Mucosa of descending colon (tissue), 3 donors: Measurements from ENCODE around the gene TBL1X. TPM values are rescaled to one million over a fixed set of nuclear protein-coding genes. Genes with fewer than 3 reads are reported as not detected.

ENCODE experiments used
- ATAC-seq: fragments of 200-7000 bp; cut with Tn5 transposase; one replicate; pipeline ENCODE4 v1.9.1; 2020; ENCODE audit warnings: mild to moderate bottlenecking, moderate library complexity
- DNase-seq, 3 donors: peaks; one replicate each; pipeline ENCODE4 v3.0.0-alpha.2; 2020
- H3K36me3 ChIP-seq: fragments of 200-600 bp; one replicate; pipeline ENCODE4 v1.8.0; 2021; ENCODE audit warnings: low read depth, mild to moderate bottlenecking
- H3K4me1 ChIP-seq: fragments of 200-600 bp; one replicate; pipeline ENCODE4 v1.8.0; 2021; ENCODE audit warnings: low read depth, mild to moderate bottlenecking
- H3K4me3 ChIP-seq: fragments of 200-600 bp; one replicate; pipeline ENCODE4 v1.8.0; 2021; ENCODE audit warnings: mild to moderate bottlenecking
- H3K9me3 ChIP-seq: fragments of 200-600 bp; one replicate; pipeline ENCODE4 v1.8.0; 2021; ENCODE audit warnings: mild to moderate bottlenecking
- CTCF ChIP-seq: fragments of 200-600 bp; IDR thresholded peaks from one replicate; pipeline ENCODE4 v1.8.0; 2022; ENCODE audit warnings: antibody characterized with exemption, mild to moderate bottlenecking
- intact Hi-C, 2 donors: fragments of 100-400 bp; cut with DNase I in 1 of 2; cut with micrococcal nuclease in 1 of 2; formaldehyde crosslinking; loops; one replicate each; pipeline versions ENCODE4 v1.11.0 to v1.11.1; 2022; cut with DNase I, micrococcal nuclease
- total RNA-seq, 3 donors: library from RNA; stranded (reverse); fragmentation: NEBNext Ultra II Directional in 2 of 3; extraction: Animal tissue kit (Norgen Biotek cat#: 25700) in 2 of 3; gene quantifications; one replicate each; pipeline versions ENCODE4 v1.2.1 to v1.2.4, GENCODE V29; 2021 to 2023
- donor health status: DM: no; HTN: no; CAD: no; lungs with moderate emphysema.
- donor health status: DM: no; HTN: no; CAD: no.
- donor health status: DM: no; HTN: yes; CAD: no.

Gene TBL1X
- total RNA-seq, 3 donors from 2014 or later, result 12.1 to 26.6 (median 16.3) TPM

GRCh38 chrX:9710332-9710731 is 245.5 kb downstream of the TBL1X start:
- ATAC-seq (no peak), DNase-seq (no peak)
- H3K4me1 ChIP-seq, result peaks cover 3% of the 10 kb centered on the region
- intact Hi-C loops, result no loop called here
- H3K36me3 ChIP-seq, result no peaks in the 10 kb centered on the region
- no peaks in the 10 kb centered on the region for H3K9me3 ChIP-seq
- no peak overlapping the region for H3K4me3 ChIP-seq
- no peak for TF ChIP-seq CTCF

- H3K9me3 ChIP-seq, result no peaks in the 10 kb centered on the region
- no peaks in the 10 kb centered on the region for H3K4me1 ChIP-seq
- TF ChIP-seq CTCF, result no peak
- H3K4me3 ChIP-seq, result no peak overlapping the region
- ATAC-seq (no peak), DNase-seq (no peak)
- intact Hi-C loops, result no loop called here
- H3K36me3 ChIP-seq, result no peaks in the 10 kb centered on the region
Measured at GRCh38 chrX:9717376-9717775, 252.5 kb downstream of the TBL1X start.

- DNase-seq, result no peak
- no peaks in the 10 kb centered on the region for H3K36me3 ChIP-seq
- TF ChIP-seq CTCF, result no peak
- ATAC-seq, result no peak
- no peaks in the 10 kb centered on the region for H3K9me3 ChIP-seq
- H3K4me3 ChIP-seq, result no peak overlapping the region
- intact Hi-C loops, result no loop called here
- H3K4me1 ChIP-seq, result no peaks in the 10 kb centered on the region
Measured at GRCh38 chrX:9724711-9725110, 259.9 kb downstream of the TBL1X start.

- no peaks in the 10 kb centered on the region for H3K4me1 ChIP-seq
- H3K9me3 ChIP-seq, result no peaks in the 10 kb centered on the region
- H3K36me3 ChIP-seq, result no peaks in the 10 kb centered on the region
- no peak for DNase-seq
- H3K4me3 ChIP-seq, result no peak overlapping the region
- ATAC-seq, result no peak
- intact Hi-C loops, result no loop called here
- no peak for TF ChIP-seq CTCF
Measured at GRCh38 chrX:9728261-9728660, 263.4 kb downstream of the TBL1X start.

- Histone ChIP-seq H3K9me3 (no peaks in the 10 kb centered on the region), H3K4me3 (no peak overlapping the region), H3K4me1 (no peaks in the 10 kb centered on the region), H3K36me3 (no peaks in the 10 kb centered on the region)
- DNase-seq, result no peak
- no peak for ATAC-seq
- TF ChIP-seq CTCF, result no peak
- intact Hi-C loops, result no loop called here
Measured at GRCh38 chrX:9729171-9729885, 264.5 kb downstream of the TBL1X start.

GRCh38 chrX:9730078-9730477 is 265.2 kb downstream of the TBL1X start:
- H3K36me3 ChIP-seq, result no peaks in the 10 kb centered on the region
- intact Hi-C loops, result no loop called here
- H3K9me3 ChIP-seq, result no peaks in the 10 kb centered on the region
- no peak for TF ChIP-seq CTCF
- no peak for ATAC-seq
- DNase-seq, result no peak
- H3K4me3 ChIP-seq, result no peak overlapping the region
- H3K4me1 ChIP-seq, result no peaks in the 10 kb centered on the region
